Dendritic cell treated with granulocyte-macrophage colony-stimulating factor and Interleukin-4, amounts not matched to agents 40 ng/mL and 50 ng/mL, for 4 days (primary cell): ENCODE data around the gene RIMBP2.

Experiments used
- H3K27ac Mint-ChIP-seq: one replicate; pipeline ENCODE4 v1.8.0; 2022; ENCODE audit warnings: mild to moderate bottlenecking, mixed read lengths
- H3K27me3 Mint-ChIP-seq: one replicate; pipeline ENCODE4 v1.8.0; 2022; ENCODE audit warnings: mild to moderate bottlenecking, mixed read lengths
- H3K36me3 Mint-ChIP-seq: one replicate; pipeline ENCODE4 v1.8.0; 2022; ENCODE audit warnings: low read depth, mixed read lengths
- H3K4me1 Mint-ChIP-seq: one replicate; pipeline ENCODE4 v1.8.0; 2022; ENCODE audit warnings: low read depth, mixed read lengths
- H3K4me3 Mint-ChIP-seq: one replicate; pipeline ENCODE4 v1.8.0; 2022; ENCODE audit warnings: mild to moderate bottlenecking, moderate library complexity, mixed read lengths
- H3K9me3 Mint-ChIP-seq: one replicate; pipeline ENCODE4 v1.8.0; 2022; ENCODE audit warnings: mixed read lengths
- intact Hi-C: fragments of 100-400 bp; cut with micrococcal nuclease; formaldehyde crosslinking; loops from one replicate; pipeline ENCODE4 v1.15.0; 2022

Gene RIMBP2

DNA sequence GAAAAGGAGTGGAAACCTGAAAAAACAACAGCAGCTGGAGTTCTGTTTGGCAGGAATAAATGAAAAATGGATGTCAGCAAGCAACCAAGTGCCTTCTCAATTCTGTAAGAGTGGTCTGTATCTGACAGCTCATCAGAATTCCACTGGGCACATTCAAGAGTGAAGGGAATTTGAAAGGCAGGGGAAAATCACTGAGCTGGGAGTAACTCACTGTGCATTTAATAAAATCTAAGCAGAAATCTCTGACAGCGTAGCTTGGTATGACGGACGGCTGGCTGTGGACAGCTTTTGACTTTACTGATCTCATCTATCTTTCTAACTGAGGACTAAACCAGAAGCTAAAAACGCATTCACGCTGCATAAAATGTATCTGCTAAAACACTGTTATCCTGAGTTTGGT is 153.4 kb downstream of the RIMBP2 start:
- Mint-ChIP-seq H3K27me3 (no peaks in the 10 kb centered on the region), H3K27ac (no peak overlapping the region), H3K36me3 (no peaks in the 10 kb centered on the region), H3K4me1 (no peaks in the 10 kb centered on the region), H3K9me3 (peaks cover 21% of the 10 kb centered on the region), H3K4me3 (no peak overlapping the region)
- intact Hi-C loops = no loop called here

GRCh38 chr12:130560321-130560720 is 155.8 kb downstream of the RIMBP2 start:
- intact Hi-C loops = no loop called here
- Mint-ChIP-seq H3K27ac (no peak overlapping the region), H3K4me3 (no peak overlapping the region), H3K27me3 (no peaks in the 10 kb centered on the region), H3K9me3 (peaks cover 3% of the 10 kb centered on the region), H3K36me3 (no peaks in the 10 kb centered on the region), H3K4me1 (no peaks in the 10 kb centered on the region)

DNA sequence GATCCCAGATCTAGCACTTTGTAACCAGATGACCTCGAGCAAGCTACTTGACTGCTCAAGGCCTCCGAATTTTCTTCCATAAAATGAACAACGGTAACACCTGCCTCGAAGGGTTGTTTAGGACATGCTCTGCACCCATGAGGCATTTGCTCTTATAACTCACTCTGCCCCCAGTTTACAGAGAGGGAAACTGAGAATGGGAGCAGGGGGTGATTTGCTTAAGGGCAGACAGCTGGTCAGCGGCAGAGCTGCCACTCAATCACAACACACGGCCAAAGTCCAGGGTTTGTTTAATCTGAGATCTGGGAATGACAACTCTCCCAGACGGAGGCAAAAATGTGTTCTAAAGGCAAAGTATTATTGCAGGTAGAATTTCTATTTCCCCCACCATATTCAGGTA is 156.3 kb downstream of the RIMBP2 start:
- intact Hi-C loops = no loop called here
- Mint-ChIP-seq H3K27ac (no peak overlapping the region), H3K9me3 (no peaks in the 10 kb centered on the region), H3K27me3 (no peaks in the 10 kb centered on the region), H3K36me3 (no peaks in the 10 kb centered on the region), H3K4me1 (no peaks in the 10 kb centered on the region), H3K4me3 (no peak overlapping the region)

- intact Hi-C loops = no loop called here
- Mint-ChIP-seq H3K36me3 (no peaks in the 10 kb centered on the region), H3K4me3 (no peak overlapping the region), H3K4me1 (no peaks in the 10 kb centered on the region), H3K9me3 (no peaks in the 10 kb centered on the region), H3K27ac (no peak overlapping the region), H3K27me3 (no peaks in the 10 kb centered on the region)
These were observed 158.0 kb downstream of the RIMBP2 start for GRCh38 chr12:130557886-130558765.

GRCh38 chr12:130557201-130557600 is 158.9 kb downstream of the RIMBP2 start:
- no peaks in the 10 kb centered on the region for H3K27me3 Mint-ChIP-seq
- H3K4me1 Mint-ChIP-seq = no peaks in the 10 kb centered on the region
- H3K36me3 Mint-ChIP-seq = no peaks in the 10 kb centered on the region
- H3K9me3 Mint-ChIP-seq = peaks cover 2% of the 10 kb centered on the region
- no peak overlapping the region for H3K27ac Mint-ChIP-seq
- H3K4me3 Mint-ChIP-seq = no peak overlapping the region
- intact Hi-C loops = no loop called here

- Mint-ChIP-seq H3K4me3 (no peak overlapping the region), H3K4me1 (no peaks in the 10 kb centered on the region), H3K27me3 (no peaks in the 10 kb centered on the region), H3K36me3 (no peaks in the 10 kb centered on the region), H3K9me3 (peaks cover 8% of the 10 kb centered on the region), H3K27ac (no peak overlapping the region)
- intact Hi-C loops = no loop called here
These were observed 159.5 kb downstream of the RIMBP2 start for GRCh38 chr12:130556486-130557055.

DNA sequence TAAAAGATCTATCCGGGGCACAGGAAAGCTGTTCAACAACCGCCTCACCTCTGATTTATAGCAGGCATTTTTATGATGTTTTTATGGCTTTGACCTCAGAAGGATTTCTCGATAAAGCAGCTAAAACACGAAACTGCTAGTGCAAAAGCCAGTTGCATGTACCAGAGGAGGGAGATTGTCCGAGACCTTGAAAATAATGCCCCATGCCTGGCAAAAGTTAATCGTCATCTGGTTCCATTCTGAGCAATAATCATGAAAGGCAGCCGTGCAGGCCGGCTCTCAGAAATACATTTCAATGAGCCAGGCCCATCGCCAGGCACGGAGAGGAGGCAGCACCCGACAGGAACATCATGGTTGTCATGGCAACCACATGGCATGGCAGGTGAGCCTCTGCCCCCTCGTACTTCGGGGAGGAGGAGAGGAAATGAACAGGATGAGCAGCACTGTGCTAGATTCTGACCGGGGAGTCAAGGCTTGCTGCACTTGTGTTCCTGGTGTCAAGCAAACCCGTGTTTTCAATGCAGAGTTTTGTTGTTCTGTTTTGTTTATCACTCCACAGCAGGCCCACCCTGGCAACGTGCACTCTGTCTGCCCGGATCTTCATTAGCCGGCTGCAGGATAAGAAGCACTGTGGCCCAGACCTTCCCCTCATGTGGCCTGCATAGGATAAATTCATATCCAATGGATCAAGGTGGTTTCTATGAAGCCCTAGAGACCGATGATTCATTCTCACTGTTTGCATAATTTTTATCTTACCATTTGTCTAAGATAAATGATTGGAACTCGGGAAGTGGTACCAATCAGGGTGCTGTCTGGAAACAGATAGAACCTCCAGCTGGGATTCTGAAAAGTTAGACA is 160.2 kb downstream of the RIMBP2 start:
- Mint-ChIP-seq H3K27me3 (no peaks in the 10 kb centered on the region), H3K4me3 (no peak overlapping the region), H3K9me3 (peaks cover 14% of the 10 kb centered on the region), H3K4me1 (no peaks in the 10 kb centered on the region), H3K27ac (no peak overlapping the region), H3K36me3 (no peaks in the 10 kb centered on the region)
- intact Hi-C loops = no loop called here

GRCh38 chr12:130555221-130555620 is 160.9 kb downstream of the RIMBP2 start:
- H3K4me1 Mint-ChIP-seq = no peaks in the 10 kb centered on the region
- no peak overlapping the region for H3K27ac Mint-ChIP-seq
- intact Hi-C loops = no loop called here
- no peak overlapping the region for H3K4me3 Mint-ChIP-seq
- no peaks in the 10 kb centered on the region for H3K27me3 Mint-ChIP-seq
- peaks cover 17% of the 10 kb centered on the region for H3K9me3 Mint-ChIP-seq
- no peaks in the 10 kb centered on the region for H3K36me3 Mint-ChIP-seq

DNA sequence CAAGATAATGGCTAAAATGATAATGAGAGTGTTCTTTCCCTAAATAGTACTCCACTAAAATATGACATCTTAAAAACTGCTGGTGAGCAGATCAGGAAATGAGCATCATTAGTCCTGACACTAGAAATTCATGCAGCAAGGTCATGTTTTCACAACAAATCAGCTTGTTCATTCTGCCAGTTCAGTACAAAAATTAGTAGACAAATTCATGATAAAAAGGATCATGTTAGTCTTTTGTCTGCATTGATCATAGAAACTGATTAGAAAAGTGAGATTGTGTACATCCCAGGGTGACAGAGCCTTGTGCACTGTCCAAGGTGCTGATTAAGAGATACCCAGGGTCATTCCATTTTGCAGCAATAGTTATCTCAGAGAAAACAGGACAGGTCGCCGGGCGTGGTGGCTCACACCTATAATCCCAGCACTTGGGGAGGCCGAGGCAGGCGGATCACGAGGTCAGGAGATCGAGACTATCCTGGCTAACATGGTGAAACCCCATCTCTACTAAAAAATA is 163.6 kb downstream of the RIMBP2 start:
- no peaks in the 10 kb centered on the region for H3K27me3 Mint-ChIP-seq
- H3K4me3 Mint-ChIP-seq = no peak overlapping the region
- H3K27ac Mint-ChIP-seq = no peak overlapping the region
- H3K36me3 Mint-ChIP-seq = no peaks in the 10 kb centered on the region
- H3K9me3 Mint-ChIP-seq = peaks cover 27% of the 10 kb centered on the region
- intact Hi-C loops = no loop called here
- no peaks in the 10 kb centered on the region for H3K4me1 Mint-ChIP-seq

DNA sequence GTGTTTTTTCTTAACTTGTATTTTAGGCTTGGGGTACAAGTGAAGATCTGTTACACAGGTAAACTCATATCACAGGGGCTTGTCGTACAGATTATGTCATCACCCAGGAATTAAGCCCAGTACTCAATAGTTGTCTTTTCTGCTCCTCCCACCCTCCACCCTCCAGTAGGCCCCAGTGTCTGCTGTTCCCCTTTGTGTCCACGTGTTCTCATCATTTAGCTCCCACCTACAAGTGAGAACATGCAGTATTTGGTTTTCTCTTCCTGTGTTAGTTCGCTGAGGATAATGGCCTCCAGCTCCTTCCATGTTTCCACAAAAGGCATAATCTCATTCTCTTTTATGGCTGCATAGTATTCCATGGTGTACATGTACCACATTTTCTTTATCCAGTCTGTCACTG is 166.7 kb downstream of the RIMBP2 start:
- Mint-ChIP-seq H3K36me3 (no peaks in the 10 kb centered on the region), H3K4me1 (no peaks in the 10 kb centered on the region), H3K4me3 (no peak overlapping the region), H3K27me3 (no peaks in the 10 kb centered on the region), H3K27ac (no peak overlapping the region), H3K9me3 (peaks cover 27% of the 10 kb centered on the region)
- intact Hi-C loops = no loop called here

DNA sequence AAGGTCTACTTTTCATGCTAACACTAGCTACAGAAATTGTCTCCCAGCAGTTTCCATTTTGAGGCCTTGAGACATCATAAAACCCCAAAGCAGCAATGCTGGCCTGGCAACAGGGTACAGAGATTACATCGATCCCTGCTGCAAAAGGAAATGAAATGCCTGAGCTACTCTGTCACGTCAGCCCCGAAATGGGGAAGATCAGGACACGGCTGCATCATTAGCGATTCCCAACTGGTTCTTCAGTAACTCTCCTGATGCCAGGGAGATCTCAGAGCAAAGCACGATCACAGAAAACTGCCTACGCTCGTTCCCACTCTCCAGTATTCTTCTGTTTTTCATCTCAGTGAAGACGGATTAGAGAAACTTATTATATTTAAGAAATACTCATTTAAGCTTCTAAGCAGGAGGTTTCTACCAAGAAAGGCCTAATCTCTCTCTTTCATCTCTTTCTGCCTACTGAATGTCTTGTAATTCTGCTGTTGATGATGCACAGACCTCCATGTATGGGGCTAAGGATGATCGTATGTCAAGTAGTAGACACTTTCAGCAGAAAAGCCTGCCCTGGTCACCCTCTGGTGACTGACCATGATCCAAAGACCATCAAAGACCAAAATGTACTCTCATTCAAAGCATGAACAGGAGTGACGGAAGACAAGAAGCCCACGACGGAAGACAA is 168.5 kb downstream of the RIMBP2 start:
- H3K4me1 Mint-ChIP-seq = no peaks in the 10 kb centered on the region
- intact Hi-C loops = no loop called here
- no peaks in the 10 kb centered on the region for H3K27me3 Mint-ChIP-seq
- H3K4me3 Mint-ChIP-seq = no peak overlapping the region
- H3K9me3 Mint-ChIP-seq = peaks cover 27% of the 10 kb centered on the region
- no peak overlapping the region for H3K27ac Mint-ChIP-seq
- H3K36me3 Mint-ChIP-seq = no peaks in the 10 kb centered on the region

DNA sequence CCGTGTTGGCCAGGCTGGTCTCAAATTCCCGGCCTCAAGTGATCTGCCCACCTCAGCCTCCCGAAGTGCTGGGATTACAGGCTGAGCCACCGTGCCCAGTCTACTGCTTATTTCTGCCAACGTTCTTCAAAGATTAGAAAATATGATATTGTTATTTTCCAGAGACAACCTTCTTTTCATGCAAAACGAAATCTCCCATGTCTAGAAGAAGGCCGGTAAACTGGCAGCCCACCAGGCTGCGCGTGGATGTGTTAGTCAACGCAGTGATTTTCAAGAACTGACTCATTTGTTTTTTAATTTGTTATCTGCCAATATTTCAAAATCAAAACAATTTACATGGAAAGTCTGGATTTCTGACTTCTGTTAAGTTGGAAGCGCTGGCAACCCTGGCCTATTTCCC is 169.6 kb downstream of the RIMBP2 start:
- Mint-ChIP-seq H3K27me3 (no peaks in the 10 kb centered on the region), H3K27ac (no peak overlapping the region), H3K4me1 (no peaks in the 10 kb centered on the region), H3K4me3 (no peak overlapping the region), H3K9me3 (peaks cover 19% of the 10 kb centered on the region), H3K36me3 (no peaks in the 10 kb centered on the region)
- intact Hi-C loops = no loop called here

DNA sequence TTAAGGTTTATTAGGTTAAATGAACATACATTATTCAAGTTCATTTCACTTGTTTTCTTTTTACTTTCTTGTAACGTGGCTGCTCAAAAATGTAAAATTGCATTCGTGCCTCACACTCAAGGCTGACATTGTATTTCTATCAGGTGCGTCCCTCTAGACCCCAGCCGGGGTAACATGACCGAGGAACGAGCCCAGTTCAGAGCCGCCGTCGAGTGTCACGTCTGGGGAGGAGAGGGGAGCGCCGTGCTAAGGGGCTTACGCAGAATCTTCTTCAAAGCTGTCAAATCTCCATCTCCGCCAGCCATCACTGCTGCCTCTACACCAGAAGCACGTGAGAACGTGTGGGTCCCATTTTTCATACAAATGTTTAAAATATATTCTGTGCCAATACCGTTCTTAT is 170.6 kb downstream of the RIMBP2 start:
- Mint-ChIP-seq H3K27ac (no peak overlapping the region), H3K9me3 (peaks cover 18% of the 10 kb centered on the region), H3K4me3 (no peak overlapping the region), H3K36me3 (no peaks in the 10 kb centered on the region), H3K4me1 (no peaks in the 10 kb centered on the region), H3K27me3 (no peaks in the 10 kb centered on the region)
- intact Hi-C loops = no loop called here
